Left colon (tissue), 2 donors: ENCODE measurements around the gene RCC1. TPM values are rescaled to one million over a fixed set of nuclear protein-coding genes. Genes with fewer than 3 reads are reported as not detected.
"Not testable (repeated sequence)": the region's sequence is repeated elsewhere in the genome, so short reads cannot be mapped to it uniquely, and the experiment has no call there.

ENCODE experiments used
- ATAC-seq: fragments of 200-7000 bp; cut with Tn5 transposase; one replicate; pipeline ENCODE4 v1.9.1; 2020; ENCODE audit warnings: mild to moderate bottlenecking, moderate library complexity
- DNase-seq, 2 donors: peaks; one replicate each; pipeline ENCODE4 v3.0.0-alpha.2; 2020
- intact Hi-C, 2 donors: fragments of 100-400 bp; cut with DNase I in 1 of 2; cut with micrococcal nuclease in 1 of 2; formaldehyde crosslinking; loops; one replicate each; pipeline versions ENCODE4 v1.11.2 to v1.14.0; 2022; cut with DNase I, micrococcal nuclease
- total RNA-seq, 2 donors: library from RNA; stranded (reverse); fragmentation: NEBNext Ultra II Directional; extraction: Animal tissue kit (Norgen Biotek cat#: 25700); gene quantifications; one replicate each; pipeline ENCODE4 v1.2.1, GENCODE V29; 2021
- donor health status: DM: no; HTN: no; CAD: no.
- donor health status: DM: yes; HTN: yes; CAD: no.

Gene RCC1
- total RNA-seq, 2 donors from 2014 or later, result 22.1 to 34.8 TPM

DNA sequence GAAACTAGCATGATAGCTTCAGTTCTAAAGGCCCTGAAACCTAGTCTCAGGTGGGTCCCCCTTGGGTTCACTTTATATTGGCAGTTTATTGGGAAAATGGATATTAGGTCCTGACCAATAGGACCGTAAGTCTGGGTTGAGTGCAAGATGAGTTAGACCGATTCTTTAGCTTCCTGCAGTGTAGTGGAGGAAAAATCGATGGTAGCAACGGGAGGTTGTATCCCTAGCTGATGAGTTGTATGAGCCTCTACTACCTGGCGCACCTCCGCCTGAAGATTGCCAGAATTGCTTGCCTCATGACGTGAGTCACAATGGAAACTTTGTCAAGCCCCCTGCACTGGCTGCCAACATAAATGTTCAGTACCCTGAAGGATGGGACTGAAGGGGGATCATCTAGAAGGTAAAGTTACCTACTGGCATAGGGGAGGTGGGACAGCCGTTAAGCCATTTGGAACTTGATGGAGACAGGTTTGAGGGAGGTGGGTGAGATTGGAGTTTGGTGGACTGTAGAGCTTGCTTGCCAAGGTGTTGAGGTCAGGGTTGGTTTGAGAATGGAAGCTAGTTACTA, 3.9 kb downstream of the RCC1 start:
- ATAC-seq (no peak), DNase-seq (no peak)
- intact Hi-C loops, result loop anchor here (5.0 to 10.0 kb wide), 2 partner anchors 95 to 368 kb away; no protein-coding TSS in a partner anchor

DNA sequence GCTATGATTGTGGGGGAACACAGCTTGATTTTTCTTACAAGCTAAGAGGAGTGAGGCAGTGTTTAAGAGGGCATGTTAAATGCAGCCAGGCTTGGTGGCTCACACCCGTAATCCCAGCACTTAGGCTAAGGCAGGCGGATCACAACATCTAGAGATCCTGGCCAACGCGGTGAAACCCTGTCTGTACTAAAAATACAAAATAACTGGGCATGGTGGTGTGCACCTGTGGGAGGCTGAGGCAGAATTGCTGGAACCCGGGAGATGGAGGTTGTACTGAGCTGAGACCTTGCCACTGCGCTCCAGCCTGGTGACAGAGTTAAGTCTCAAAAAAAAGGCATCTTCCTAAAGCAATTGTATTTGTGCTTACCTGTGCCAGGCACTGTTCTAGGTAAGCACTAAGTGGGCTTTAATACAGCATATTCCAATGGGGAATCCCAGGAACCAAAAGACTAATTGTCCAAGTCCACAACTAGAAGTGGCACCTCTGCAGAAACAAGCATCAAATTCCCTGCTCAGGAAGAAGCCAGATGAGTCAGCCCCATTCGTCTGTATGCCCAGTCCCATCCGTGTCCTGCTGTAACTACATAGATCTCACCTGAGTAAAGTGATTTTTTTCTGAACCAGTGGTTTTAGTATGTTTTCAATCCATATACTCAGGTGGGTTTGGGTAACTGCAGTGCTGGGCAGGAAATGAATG, 4.6 kb downstream of the RCC1 start:
- DNase-seq (no peak), ATAC-seq (no peak)
- intact Hi-C loops, result loop anchor here (5.0 to 10.0 kb wide), 2 partner anchors 94 to 367 kb away; no protein-coding TSS in a partner anchor

DNA sequence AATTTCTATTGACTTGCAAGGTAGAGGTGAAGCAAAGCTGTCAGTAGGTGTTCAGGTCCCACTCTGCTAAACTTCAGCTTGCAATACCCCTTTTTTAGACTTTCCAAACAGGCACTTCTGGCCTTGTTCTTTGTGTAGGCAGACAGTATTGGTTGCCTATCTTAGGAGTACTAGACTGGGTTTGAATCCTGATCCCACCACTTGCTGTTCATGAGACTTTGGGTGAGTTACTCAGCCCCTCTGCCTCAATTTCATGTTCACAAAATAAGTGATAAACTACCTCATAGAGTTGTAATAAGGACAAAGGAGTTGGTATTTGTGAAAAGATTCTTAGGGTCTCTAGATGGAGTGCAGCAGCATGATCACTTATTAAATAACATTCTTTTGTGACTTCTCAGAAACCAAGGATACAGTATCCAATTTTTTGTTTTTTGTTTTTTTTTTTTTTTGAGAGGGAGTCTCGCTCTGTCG, 5.2 kb downstream of the RCC1 start:
- intact Hi-C loops, result loop anchor here (5.0 to 10.0 kb wide), 2 partner anchors 94 to 366 kb away; no protein-coding TSS in a partner anchor
- ATAC-seq (no peak), DNase-seq (no peak)

DNA sequence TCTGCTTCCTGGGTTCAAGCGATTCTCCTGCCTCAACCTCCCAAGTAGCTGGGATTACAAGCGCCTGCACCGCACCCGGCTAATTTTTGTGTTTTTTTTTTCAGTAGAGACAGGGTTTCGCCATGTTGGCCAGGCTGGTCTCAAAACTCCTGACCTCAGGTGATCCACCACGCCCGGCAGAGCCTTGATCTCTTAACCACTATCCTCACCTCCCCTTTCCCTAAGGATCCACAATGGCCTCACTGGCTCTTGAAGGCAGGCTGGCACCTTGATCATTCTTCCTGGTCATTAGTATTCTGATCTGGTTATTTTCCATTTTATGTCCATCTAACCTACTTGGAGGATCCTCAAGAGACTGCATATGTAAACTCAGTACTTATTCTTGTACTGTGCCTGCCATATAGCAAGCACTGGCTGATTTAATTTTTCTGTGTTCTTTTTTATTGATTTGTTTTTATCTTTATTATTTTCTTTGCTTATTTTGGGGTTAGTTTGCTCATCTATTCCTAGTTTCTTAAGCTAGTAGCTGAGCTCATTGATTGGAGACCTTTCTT, 6.3 kb downstream of the RCC1 start:
- ATAC-seq, result no peak
- intact Hi-C loops, result loop anchor here (5.0 to 10.0 kb wide), 2 partner anchors 93 to 365 kb away; no protein-coding TSS in a partner anchor
- DNase-seq, result no peak

DNA sequence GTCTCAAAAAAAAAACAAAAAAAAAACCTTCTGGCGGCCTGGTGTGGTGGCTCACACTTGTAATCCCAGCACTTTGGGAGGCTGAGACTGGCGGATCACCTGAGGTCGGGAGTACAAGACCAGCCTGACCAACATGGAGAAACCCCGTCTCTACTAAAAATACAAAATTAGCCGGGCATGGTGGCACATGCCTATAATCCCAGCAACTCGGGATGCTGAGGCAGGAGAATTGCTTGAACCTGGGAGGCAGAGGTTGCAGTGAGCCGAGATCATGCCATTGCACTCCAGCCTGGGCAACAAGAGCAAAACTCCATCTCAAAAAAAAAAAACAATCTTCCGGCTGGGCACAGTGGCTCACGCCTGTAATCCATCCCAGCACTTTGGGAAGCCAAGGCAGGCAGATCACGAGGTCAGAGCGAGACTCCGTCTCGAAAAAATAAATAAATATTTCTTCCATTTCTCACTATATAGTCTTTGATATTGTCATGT, 8.6 kb downstream of the RCC1 start:
- ATAC-seq, DNase-seq: not testable (repeated sequence)
- intact Hi-C loops, result loop anchor here (5.0 to 10.0 kb wide), 2 partner anchors 90 to 363 kb away; no protein-coding TSS in a partner anchor

DNA sequence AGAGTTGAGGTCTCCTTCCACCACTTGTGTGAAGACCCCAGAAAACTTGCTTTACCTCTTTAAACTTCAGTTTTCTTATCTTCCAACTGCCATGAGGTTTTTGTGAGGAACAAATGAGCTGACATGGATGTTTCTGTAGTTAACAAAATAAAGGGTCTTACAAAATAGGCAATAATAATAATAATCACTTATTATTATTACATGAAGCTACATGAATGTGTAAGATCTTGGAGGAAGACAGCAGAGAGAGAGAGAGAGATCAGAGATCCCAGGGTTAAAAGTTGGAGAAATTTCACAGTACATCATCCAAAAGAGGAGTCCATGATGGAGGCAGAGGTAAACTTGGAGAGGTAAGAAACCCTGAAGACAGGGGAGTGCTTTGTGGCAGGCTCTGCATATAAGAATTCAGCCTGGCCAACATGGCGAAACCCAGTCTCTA, 10.7 kb downstream of the RCC1 start:
- DNase-seq, result no peak
- intact Hi-C loops, result loop anchor here in 1 of 2 donors (10.0 kb wide), 1 partner anchor 88 kb away; no protein-coding TSS in a partner anchor
- ATAC-seq, result no peak

DNA sequence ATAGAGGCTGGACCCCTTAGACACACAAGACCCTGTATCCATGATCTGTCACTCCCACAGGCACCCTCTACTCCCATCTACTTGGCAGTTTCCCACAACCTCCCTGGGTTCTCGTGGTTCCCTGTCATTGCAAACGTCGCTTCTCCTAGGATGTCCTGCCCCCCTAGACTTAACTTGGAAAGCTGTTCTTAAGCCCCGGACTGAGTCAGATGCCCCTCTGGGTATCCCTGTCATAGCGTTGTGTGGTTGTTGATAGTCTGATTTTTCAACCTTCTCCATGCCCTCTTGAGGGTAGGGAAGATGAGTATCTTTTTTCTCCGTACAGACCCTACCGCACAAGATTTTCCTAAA, 11.8 kb downstream of the RCC1 start:
- no peak for DNase-seq
- ATAC-seq, result peak; percentile 2

DNA sequence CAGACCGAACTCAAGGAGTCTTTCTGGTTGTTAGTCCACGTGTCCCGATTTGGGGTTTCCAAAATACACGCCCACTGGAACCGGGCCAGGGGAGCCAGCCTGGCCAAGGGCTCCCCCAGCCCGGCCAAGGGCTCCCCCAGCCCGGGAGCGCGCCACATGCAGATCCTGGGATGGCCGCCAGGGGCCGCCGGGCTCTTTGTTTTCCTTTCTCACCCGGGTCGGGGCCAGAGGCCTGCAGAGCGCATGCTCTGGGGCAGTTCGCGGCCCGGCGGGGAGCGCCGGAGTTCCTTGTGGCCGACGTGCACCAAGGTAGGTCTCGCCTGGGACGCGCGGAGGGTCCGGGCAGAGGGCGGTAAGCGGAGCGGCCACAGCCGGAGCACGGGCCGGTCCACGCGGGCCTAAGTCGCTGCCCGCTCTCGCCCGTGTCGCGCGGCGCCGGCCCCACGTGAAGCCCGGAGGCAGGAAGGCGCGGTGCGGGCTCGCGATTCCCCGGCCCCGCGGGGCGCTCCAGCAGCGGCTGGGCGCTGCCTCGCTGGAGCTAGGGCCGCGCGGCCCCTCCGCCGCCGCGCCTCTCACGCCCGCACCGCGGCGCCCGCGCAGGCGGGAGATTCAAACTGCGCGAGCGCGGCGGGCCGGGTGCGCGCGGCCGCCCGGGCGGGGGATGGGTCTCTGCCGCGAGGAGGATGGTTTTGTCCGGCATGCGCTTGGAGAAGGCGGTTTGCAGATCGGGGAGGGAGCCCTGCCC, 12.3 kb downstream of the RCC1 start:
- peak; percentile 89 to 91 for DNase-seq
- intact Hi-C loops, result loop anchor here (2.0 to 10.0 kb wide), 2 partner anchors 85 to 87 kb away; no protein-coding TSS in a partner anchor
- peak; percentile 89 for ATAC-seq

More for the DNA sequence above, 11.8 kb downstream of the RCC1 start:
- intact Hi-C loops, result loop anchor here in 1 of 2 donors (10.0 kb wide), 1 partner anchor 87 kb away; no protein-coding TSS in a partner anchor

DNA sequence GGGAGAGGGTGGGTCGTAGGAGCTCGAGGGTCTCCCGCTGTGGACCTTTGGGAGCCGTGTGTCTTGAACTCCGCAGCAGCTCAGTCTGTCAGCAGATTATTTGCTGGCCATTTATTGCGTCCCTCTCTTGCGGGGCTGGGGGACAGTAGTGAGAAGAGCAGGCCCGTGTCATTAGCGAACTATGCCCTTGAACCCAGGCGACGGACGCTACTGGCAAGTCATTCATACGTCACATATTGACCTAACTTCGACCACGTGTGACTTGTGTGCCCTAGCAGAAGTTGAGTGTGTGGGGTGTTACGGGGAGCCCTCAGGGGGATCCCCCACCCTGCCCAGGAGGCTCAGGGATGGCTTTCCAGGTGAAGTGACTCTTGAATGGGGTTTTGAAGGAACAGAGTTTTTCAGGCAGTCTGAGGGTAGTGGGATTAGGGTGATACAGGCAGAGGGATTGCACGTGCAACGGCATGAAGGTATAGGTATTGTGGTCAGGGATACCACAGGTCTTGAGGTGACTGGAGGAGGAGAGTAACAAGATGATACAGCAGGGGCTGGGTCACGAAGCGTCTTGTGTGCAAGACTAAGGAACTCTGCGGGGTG, 13.0 kb downstream of the RCC1 start:
- ATAC-seq, result peak; percentile 5
- no peak for DNase-seq
- intact Hi-C loops, result loop anchor here (2.0 to 10.0 kb wide), 2 partner anchors 84 to 86 kb away; no protein-coding TSS in a partner anchor

DNA sequence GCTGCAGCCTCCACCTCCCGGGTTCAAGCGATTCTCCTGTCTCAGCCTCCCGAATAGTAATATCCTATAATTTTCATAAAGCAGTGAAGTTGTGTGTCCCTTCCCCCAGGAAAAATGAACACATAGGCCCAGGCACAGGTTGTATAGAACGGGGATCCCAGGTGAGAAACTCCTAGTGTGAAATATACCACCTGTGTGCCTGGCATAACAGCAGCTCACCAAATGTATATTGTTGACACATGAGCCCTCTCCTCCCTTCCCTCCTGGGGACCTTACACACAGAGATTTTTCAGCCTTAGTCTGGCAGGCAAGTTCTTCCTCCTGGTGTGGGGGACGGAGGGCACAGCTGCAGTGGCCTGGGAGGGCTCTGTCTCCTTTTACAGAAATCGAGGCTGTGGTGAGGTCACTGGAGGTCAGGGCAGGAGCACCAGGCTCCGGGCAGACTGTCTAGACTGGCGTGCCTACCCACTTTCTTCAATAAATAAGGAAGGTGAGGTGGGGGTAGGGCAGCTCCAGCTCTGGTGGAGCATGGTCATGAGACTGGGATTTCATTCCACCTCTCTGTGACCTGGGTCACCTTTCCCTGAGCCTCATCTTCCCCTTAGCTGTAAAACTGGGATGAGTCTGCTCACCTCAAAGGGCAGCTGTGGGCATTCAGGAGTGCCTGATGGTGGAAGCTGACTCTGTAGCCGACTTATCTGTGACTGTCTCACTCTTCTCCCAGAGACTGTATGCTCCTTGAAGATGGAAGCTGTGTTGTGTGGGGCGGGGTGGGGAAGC, 14.3 kb downstream of the RCC1 start:
- ATAC-seq (no peak), DNase-seq (no peak)
- intact Hi-C loops, result loop anchor here (2.0 to 10.0 kb wide), 2 partner anchors 83 to 85 kb away; no protein-coding TSS in a partner anchor

DNA sequence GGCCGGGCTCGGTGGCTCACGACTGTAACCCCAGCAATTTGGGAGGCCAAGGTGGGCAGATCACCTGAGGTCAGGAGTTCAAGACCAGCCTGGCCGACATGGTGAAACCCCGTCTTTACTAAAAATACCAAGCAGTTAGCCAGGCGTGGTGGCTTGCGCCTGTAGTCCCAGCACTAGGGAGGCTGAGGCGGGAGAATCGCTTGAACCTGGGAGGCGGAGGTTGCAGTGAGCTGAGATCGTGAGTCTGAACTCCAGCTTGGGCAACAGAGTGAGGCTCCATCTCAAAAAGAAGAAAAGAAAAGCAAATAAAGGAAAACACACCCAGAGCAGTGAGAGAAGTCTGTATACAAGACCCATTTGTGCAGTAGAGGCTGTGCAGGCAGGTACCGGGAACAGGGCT, 15.0 kb downstream of the RCC1 start:
- intact Hi-C loops, DNase-seq, ATAC-seq: not testable (repeated sequence)

DNA sequence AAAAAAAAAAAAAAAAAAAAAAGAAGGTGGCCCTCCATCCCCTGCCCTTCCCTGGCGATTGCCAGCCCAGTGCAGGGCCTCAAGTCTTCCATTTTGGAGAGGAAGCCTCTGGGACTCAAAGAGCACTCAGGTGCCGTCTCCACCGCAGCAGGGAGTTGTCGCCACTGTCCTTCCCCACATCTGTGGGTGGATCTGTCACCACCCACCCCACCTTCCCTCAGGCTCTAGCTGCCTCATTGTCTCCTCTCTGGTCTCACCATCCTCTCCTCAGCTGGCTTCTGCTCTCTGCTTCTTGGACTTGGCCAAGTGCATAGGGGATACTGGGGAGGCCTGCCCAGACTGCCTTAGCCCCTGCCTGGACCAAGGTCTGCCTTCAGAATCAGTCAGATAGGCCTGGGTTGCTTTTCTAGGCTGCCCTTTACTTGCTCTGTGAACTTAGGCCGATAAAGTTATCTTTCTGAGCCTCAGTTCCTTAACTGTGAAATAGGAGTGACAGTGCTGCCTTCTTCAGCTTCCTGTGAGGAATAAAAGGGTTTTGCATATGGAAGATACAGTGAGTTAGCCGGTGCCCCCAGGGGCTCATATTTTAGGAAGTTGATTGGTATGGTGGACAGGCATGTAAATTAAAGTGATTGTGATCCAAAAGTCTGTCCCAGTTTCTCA, 15.8 kb downstream of the RCC1 start:
- ATAC-seq (no peak), DNase-seq (no peak)
- intact Hi-C loops, result no loop called here

DNA sequence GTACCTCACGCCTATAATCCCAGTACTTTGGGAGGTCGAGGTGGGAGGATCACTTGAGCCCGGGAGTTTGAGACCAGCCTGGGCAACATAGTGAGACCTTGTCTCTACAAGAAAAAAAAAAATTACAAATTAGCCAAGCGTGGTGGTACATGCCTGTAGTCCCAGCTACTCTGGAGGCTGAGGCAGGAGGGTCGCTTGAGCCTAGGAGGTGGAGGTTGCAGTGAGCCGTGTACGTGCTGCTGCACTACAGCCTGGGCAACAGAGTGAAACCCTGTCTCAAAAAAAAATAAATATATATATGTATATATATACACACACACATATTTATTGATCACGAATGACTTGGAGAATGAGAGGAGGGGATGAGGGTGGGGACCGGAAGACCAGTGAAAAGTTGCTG, 16.7 kb downstream of the RCC1 start:
- intact Hi-C loops, DNase-seq, ATAC-seq: not testable (repeated sequence)

DNA sequence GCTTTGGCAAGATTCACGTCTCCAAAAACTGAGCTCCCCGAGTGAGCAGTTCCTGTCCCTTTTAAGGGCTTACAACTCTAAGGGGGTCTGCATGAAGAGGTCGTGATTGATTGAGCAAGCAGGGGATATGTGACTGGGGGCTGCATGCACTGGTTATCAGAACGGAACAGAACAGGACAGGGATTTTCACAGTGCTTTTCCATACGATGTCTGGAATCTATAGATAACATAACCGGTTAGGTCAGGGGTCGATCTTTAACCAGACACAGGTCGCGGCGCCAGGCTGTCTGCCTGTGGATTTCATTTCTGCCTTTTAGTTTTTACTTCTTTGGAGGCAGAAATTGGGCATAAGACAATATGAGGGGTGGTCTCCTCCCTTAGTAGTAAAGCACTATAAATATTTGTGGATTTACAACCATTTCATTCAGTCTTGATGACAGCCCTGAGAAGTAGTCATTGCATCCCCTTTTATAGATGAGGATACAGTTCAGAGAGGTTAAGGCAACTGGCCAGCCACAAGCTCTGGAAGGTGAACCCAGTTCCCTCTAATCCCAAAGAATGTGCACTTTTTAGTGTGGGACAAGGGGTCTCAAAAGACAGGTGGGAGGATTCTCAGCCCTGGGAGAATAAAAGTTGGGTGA, 19.3 kb downstream of the RCC1 start:
- DNase-seq, ATAC-seq, intact Hi-C loops: not testable (repeated sequence)

DNA sequence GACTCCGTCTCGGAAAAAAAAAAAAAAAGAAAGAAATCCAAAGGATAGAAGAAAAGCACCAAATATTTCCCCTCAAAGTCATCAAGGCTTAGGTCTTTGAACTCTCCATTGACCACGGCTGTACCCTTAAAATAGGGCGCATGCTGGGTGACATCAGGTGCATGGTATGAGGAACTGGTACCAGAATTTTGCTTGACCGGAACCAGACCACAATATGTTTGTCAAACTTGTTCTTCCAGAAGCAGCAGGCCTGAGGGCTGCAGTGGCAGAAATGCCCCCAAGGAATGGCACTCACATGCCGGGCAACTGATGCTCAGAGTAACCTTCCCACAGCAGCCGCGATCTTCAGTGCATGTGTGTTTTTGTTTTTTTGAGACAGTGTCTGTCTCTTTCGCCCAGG, 21.0 kb downstream of the RCC1 start:
- ATAC-seq (no peak), DNase-seq (no peak)
- intact Hi-C loops, result no loop called here

DNA sequence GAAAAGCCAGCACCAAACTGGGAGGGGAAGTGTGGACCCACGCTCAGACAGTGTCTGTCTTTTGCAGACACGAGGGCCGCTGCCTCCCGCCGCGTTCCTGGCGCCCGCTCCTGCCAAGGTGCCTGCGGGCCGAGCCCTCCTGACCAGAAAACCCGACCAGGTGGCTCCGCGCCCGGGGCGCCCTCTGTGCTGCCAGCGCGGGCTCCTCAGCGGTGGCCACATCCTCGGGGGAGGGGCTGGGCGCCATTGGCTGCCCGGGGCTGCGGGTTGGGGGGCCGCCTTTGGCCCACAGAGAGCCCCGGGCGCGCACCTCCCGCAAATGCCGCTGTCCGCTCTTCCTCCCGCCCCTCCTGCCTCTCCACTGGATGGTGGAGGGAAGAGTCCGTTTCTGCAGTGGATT, 24.6 kb downstream of the RCC1 start:
- intact Hi-C loops, result no loop called here
- no peak for DNase-seq

DNA sequence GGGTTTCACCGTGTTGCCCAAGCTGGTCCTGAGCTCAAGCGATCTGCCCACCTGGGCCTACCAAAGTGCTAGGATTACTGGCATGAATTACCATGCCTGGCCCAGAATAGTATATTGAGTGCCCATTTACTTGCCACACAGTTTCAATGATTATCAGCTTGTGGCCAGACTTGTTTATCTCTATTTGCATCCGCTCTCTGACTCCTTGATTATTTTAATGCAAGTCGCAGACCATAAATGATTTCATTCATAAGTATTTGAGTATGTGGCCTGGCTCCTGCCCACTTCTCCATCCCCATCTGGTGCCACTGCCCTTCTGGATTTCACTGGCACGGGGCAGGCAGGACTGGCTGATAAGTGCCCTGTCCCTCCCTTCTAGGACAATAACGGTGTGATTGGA, 28.8 kb downstream of the RCC1 start:
- DNase-seq, result no peak
- ATAC-seq, result no peak
- intact Hi-C loops, result no loop called here

More for the DNA sequence above, 24.6 kb downstream of the RCC1 start:
- ATAC-seq, result no peak
